ENCODE measurements around the gene FGF21.

FGF21 gene

DNA sequence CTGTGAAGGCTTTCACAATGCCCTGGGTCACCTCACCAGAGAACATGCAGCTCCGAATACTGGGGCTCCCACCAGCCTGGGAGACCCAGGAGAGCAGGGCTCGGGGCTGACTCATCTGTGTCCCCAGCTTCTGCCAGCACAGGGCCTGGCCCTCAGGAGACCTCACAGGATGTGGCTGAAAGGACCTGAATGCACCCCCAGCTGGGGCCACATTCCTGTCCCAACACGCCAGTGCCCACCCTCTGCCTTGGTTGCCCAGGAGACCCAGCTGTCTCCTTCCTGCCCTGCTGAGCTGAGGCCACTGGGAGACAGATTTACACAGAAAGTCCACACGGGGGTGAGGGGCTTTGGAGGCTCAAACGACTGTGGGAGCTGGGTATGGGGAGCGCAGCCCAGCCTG, 43.6 kb downstream of the FGF21 start:
- Histone ChIP-seq H3K36me3 (ENCODE audit: insufficient read depth, low read length) (no peaks in the 10 kb centered on the region), H3K4me3 (no peak overlapping the region), H3K9ac (ENCODE audit: insufficient read length) (no peak overlapping the region), H3K9me3 (ENCODE audit: low read depth, low read length) (no peaks in the 10 kb centered on the region), H3K27ac (no peak overlapping the region)
- no peak for DNase-seq (ENCODE audit: low read depth, low spot score)
- TF ChIP-seq EZH2 (IDR thresholded peaks at IDR 0.05) (no peak), FOXP2 (optimal IDR thresholded peaks at IDR 0.05; ENCODE audit: control extremely low read depth, extremely low read length, insufficient read depth) (no peak), POLR2AphosphoS5 (IDR thresholded peaks at IDR 0.05; ENCODE audit: borderline replicate concordance, low read depth, low read length) (no peak)

DNA sequence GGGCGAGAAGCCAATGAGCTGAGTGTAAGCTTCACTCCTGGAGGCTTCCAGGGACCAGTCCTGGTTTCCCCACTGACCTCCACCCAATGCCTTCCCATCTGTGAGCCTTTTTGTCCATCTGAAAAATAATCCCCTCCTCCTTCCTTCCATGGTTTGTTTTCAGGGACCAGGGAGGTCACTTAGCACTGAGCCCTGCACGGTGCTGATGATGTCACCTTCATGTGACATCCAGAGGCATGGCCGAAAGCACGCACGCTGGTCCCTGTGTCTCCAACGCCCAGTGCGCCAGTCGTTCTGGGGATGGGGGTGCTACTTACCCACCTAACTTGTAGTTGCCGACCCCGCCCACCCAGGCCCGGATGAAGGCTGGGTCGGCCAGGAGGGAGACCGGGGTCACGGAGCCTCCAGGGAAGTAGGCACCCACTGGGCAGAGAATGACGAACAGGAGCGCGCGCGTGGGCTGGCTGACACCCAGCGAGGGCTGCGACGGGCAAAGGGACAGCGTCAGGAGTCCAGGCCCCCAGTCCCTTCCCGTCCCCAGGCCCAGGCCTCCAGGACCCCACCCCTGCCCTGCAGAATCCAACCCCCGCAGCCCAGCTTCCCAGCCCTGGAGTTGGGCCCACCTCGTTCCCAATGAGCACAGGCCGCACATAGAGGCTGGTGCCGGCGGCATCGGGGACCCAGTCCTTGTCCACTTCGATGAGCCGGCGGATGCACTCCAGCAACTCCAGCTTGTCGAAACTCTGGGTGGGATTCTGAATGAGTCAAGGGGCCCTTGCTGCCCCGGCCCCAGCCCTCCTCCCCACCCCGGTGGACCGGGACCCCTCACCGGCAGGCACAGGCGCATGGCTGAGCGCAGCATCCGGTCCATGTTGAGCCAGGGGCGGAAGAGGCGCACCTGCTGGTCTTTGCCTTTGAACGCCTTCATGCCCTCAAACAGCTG, 44.3 kb downstream of the FGF21 start:
- Histone ChIP-seq H3K4me3 (no peak overlapping the region), H3K9me3 (ENCODE audit: low read depth, low read length) (no peaks in the 10 kb centered on the region), H3K36me3 (ENCODE audit: insufficient read depth, low read length) (no peaks in the 10 kb centered on the region), H3K27ac (no peak overlapping the region), H3K9ac (ENCODE audit: insufficient read length) (no peak overlapping the region)
- TF ChIP-seq POLR2AphosphoS5 (IDR thresholded peaks at IDR 0.05; ENCODE audit: borderline replicate concordance, low read depth, low read length) (no peak), FOXP2 (optimal IDR thresholded peaks at IDR 0.05; ENCODE audit: control extremely low read depth, extremely low read length, insufficient read depth) (no peak), EZH2 (IDR thresholded peaks at IDR 0.05) (no peak)
- DNase-seq (ENCODE audit: low read depth, low spot score) = no peak

DNA sequence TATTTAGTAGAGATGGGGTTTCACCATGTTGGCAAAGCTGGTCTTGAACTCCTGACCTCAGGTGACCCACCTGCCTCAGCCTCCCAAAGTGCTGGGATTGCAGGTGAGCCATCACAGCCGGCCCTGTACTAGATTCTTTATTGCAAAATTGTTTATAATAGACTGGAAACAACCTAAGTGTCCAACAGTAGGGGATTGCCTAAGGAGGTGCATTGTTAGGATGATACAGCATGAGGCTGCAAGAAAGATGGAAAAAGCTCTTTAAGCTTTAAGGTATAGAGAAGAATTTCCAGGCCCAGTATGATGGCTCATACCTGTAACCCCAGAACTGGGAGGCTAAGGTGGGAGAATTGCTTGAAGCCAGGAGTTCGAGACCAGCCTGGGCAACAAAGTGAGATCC, 47.3 kb downstream of the FGF21 start:
- no peaks in the 10 kb centered on the region for H3K9me3 ChIP-seq (ENCODE audit: low read depth, low read length)
- TF ChIP-seq FOXP2 (optimal IDR thresholded peaks at IDR 0.05; ENCODE audit: control extremely low read depth, extremely low read length, insufficient read depth) = no peak
- TF ChIP-seq EZH2 (IDR thresholded peaks at IDR 0.05) = no peak
- no peak for TF ChIP-seq POLR2AphosphoS5 (IDR thresholded peaks at IDR 0.05; ENCODE audit: borderline replicate concordance, low read depth, low read length)
- H3K27ac ChIP-seq = no peak overlapping the region
- no peak overlapping the region for H3K4me3 ChIP-seq
- H3K9ac ChIP-seq (ENCODE audit: insufficient read length) = no peak overlapping the region
- no peak for DNase-seq (ENCODE audit: low read depth, low spot score)
- no peaks in the 10 kb centered on the region for H3K36me3 ChIP-seq (ENCODE audit: insufficient read depth, low read length)

DNA sequence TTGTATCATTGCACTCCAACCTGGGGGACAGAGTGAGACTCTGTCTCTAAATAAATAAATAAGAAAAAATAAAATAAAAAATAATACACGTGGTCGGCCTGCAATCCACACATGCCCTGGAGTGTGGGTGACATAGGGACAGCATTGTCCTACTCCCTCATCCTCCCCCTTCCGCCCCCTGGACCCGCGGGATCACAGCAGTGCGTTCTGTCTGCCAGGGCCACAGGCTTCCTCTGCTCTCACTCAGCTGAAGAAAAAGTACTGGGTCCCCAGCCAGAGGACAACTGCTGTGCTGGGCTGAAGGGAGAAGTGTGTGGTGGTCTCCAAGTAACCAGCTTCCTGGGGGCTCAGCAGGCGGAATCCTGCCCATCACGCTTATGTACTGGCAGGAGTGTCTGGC, 49.2 kb downstream of the FGF21 start:
- Histone ChIP-seq H3K36me3 (ENCODE audit: insufficient read depth, low read length) (no peaks in the 10 kb centered on the region), H3K9ac (ENCODE audit: insufficient read length) (no peak overlapping the region), H3K27ac (no peak overlapping the region), H3K4me3 (no peak overlapping the region), H3K9me3 (ENCODE audit: low read depth, low read length) (no peaks in the 10 kb centered on the region)
- TF ChIP-seq POLR2AphosphoS5 (IDR thresholded peaks at IDR 0.05; ENCODE audit: borderline replicate concordance, low read depth, low read length) (no peak), FOXP2 (optimal IDR thresholded peaks at IDR 0.05; ENCODE audit: control extremely low read depth, extremely low read length, insufficient read depth) (no peak), EZH2 (IDR thresholded peaks at IDR 0.05) (no peak)
- DNase-seq (ENCODE audit: low read depth, low spot score) = no peak

DNA sequence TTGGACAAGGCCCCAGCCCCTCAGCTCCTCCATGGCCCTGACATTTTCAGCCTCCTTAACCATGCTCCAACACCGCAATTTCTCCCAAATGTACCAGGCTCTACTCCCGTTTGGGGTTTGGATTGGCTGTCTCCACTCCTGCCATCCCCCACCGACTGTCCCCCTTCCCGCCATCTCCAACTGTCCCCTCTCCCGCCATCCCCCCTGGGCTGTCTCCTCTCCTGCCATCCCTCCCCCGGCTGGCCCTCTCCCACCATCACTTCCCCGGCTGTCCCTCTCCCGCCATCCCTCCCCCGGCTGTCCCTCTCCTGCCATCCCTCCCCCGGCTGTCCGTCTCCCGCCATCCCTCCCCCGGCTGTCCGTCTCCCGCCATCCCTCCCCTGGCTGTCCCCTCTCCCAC, 50.1 kb downstream of the FGF21 start:
- no peak overlapping the region for H3K27ac ChIP-seq
- TF ChIP-seq FOXP2 (optimal IDR thresholded peaks at IDR 0.05; ENCODE audit: control extremely low read depth, extremely low read length, insufficient read depth) (no peak), EZH2 (IDR thresholded peaks at IDR 0.05) (no peak), POLR2AphosphoS5 (IDR thresholded peaks at IDR 0.05; ENCODE audit: borderline replicate concordance, low read depth, low read length) (no peak)
- no peak for DNase-seq (ENCODE audit: low read depth, low spot score)

DNA sequence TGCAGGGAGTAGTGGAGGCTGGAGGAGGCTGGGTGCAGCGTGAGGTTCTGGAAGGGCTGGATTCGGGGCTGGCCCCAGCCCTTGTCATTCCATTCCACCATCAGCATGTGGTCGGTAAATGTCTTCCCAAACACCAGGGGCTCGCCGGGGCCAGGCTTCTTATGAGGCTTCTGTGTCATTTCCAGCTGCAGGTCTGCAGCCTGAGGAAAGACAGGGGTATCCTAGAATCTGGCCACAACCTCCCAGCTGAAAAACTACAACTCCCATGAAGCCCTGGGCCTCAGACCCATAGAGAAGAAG, 51.1 kb downstream of the FGF21 start:
- Histone ChIP-seq H3K9me3 (ENCODE audit: low read depth, low read length) (no peaks in the 10 kb centered on the region), H3K27ac (no peak overlapping the region), H3K4me3 (no peak overlapping the region), H3K36me3 (ENCODE audit: insufficient read depth, low read length) (no peaks in the 10 kb centered on the region), H3K9ac (ENCODE audit: insufficient read length) (no peak overlapping the region)
- DNase-seq (ENCODE audit: low read depth, low spot score) = no peak
- TF ChIP-seq EZH2 (IDR thresholded peaks at IDR 0.05) (no peak), FOXP2 (optimal IDR thresholded peaks at IDR 0.05; ENCODE audit: control extremely low read depth, extremely low read length, insufficient read depth) (no peak), POLR2AphosphoS5 (IDR thresholded peaks at IDR 0.05; ENCODE audit: borderline replicate concordance, low read depth, low read length) (no peak)

More for the DNA sequence above, 50.1 kb downstream of the FGF21 start:
- no peak overlapping the region for H3K4me3 ChIP-seq
- H3K9me3 ChIP-seq (ENCODE audit: low read depth, low read length) = no peaks in the 10 kb centered on the region
- H3K9ac ChIP-seq (ENCODE audit: insufficient read length) = no peak overlapping the region
- no peaks in the 10 kb centered on the region for H3K36me3 ChIP-seq (ENCODE audit: insufficient read depth, low read length)

DNA sequence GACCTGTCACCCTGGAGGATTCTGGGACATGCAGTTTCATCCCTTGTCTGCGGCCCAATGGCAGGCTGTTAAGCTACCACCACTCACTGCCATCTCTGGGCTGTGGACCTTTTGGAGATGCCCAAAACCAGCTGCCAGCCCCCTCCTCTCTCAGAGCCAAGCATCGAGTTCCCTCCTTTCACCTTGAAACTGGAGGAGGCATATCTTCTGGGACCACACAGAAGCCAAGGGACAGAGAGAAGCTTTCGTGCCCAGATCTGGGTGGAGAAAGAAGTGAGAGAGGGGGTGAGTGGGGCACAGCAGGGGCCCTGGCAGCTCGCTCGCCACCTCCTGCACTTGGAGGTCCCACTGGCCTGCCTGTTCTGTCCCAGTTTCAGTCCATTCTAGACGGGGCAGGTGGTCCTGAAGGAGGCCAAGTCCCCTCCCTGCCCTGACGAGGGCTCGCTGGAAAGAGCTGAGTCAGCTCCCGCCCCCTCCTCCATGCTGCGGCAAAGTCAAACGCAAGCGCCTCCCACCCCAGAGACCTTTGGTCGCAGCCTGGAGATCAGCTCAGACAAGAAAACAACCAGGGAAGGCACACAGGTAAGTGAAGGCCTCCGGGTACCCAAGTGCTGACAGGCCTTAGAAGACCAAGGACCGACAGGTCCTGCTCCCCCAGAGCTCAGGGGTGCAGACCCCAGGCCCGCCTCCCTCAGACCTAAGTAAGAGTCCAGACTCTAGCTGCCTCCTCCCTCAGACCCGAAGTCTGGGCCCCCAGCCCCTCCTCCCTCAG, 51.7 kb downstream of the FGF21 start:
- Histone ChIP-seq H3K9ac (ENCODE audit: insufficient read length) (no peak overlapping the region), H3K27ac (peak overlapping the region; percentile 35; the same call in 1 of the 2 replicates), H3K36me3 (ENCODE audit: insufficient read depth, low read length) (no peaks in the 10 kb centered on the region), H3K4me3 (no peak overlapping the region), H3K9me3 (ENCODE audit: low read depth, low read length) (no peaks in the 10 kb centered on the region)
- DNase-seq (ENCODE audit: low read depth, low spot score) = peak; percentile 24
- no peak for TF ChIP-seq EZH2 (IDR thresholded peaks at IDR 0.05)
- TF ChIP-seq FOXP2 (optimal IDR thresholded peaks at IDR 0.05; ENCODE audit: control extremely low read depth, extremely low read length, insufficient read depth) = no peak
- TF ChIP-seq POLR2AphosphoS5 (IDR thresholded peaks at IDR 0.05; ENCODE audit: borderline replicate concordance, low read depth, low read length) = no peak

DNA sequence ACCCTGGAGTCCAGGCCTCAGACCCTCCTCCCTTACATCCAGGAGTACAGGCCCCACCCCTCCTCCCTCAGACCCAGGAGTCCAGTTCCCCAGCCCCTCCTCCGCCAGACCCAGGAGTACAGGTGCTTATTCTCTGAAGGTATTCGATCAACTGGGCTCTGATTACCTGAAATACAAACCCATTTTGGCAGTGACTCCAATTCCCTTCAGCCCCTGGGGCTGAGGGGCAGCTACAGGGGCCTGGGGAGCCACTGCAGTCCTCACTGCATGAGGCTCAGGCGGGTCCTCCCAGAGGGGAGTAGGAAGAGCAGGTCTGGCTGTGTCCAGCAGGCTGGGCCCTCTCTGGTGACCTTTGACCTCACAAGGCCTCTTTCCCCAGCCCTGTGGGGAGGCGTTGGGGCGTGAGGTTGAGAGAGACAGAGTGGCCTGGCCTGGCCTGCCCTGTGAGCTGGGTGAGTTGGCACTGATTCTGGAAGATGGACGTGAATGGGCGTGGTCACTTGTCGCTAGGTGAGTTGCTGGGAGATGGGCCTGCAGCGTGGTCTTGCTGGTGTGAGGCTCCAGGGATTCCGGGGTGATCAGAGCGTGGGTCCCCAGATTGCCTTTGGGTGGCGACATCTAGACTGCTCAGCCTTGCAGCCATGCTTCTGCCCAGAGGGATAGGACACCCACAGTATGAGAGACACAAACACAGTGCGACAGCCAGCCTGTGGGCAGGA, 52.4 kb downstream of the FGF21 start:
- no peaks in the 10 kb centered on the region for H3K36me3 ChIP-seq (ENCODE audit: insufficient read depth, low read length)
- H3K9me3 ChIP-seq (ENCODE audit: low read depth, low read length) = no peaks in the 10 kb centered on the region
- no peak overlapping the region for H3K27ac ChIP-seq
- no peak overlapping the region for H3K4me3 ChIP-seq
- DNase-seq (ENCODE audit: low read depth, low spot score) = no peak
- no peak overlapping the region for H3K9ac ChIP-seq (ENCODE audit: insufficient read length)
- no peak for TF ChIP-seq FOXP2 (optimal IDR thresholded peaks at IDR 0.05; ENCODE audit: control extremely low read depth, extremely low read length, insufficient read depth)
- no peak for TF ChIP-seq POLR2AphosphoS5 (IDR thresholded peaks at IDR 0.05; ENCODE audit: borderline replicate concordance, low read depth, low read length)
- no peak for TF ChIP-seq EZH2 (IDR thresholded peaks at IDR 0.05)

Measured in SK-N-MC (cell line).